GM21619 (cell line): ENCODE measurements around the gene LY6G6C.

ENCODE experiments used
- ATAC-seq: cut with Tn5 transposase; IDR thresholded peaks from one replicate; pipeline ENCODE4 v1.9.1; 2021; ENCODE audit not compliant: unreplicated experiment

The LY6G6C gene

DNA sequence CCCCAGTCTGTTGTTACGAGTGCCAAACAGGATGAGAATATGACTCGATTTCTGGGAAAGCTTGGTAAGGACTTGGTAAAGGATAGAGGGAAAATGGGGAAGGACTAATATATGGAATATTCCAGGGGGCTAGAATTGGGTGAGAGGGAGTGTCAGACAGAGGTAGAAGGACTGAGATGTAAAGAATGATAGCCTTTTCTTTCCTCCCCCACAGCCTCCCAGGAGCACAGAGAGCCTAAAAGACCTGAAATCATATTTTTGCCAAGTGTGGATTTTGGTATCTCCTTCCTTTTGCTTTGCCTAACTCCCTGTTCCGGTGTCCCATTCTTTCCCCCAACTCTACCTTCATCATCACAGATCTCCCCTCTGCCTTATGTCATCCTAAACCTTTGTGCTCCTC lies 21.3 kb upstream of the LY6G6C start:
- ATAC-seq: no peak

DNA sequence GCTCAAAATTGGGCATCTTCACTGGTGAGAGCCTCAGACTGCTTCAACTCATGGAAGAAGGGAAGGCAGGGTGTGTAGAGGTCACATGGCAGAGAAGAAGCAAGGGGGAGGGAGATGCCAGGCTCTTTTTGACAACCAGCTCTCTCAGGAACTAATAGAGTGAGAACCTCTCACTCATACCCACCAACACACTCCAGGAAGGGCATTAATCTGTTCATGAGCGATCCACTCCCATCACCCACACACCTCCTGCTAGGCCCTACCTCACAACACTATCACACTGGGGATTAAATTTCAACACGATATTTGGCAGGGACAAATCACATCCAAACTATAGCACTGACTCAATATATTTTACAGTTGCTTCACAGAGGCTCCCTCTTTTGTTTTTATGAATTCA lies 20.3 kb upstream of the LY6G6C start:
- no peak for ATAC-seq

DNA sequence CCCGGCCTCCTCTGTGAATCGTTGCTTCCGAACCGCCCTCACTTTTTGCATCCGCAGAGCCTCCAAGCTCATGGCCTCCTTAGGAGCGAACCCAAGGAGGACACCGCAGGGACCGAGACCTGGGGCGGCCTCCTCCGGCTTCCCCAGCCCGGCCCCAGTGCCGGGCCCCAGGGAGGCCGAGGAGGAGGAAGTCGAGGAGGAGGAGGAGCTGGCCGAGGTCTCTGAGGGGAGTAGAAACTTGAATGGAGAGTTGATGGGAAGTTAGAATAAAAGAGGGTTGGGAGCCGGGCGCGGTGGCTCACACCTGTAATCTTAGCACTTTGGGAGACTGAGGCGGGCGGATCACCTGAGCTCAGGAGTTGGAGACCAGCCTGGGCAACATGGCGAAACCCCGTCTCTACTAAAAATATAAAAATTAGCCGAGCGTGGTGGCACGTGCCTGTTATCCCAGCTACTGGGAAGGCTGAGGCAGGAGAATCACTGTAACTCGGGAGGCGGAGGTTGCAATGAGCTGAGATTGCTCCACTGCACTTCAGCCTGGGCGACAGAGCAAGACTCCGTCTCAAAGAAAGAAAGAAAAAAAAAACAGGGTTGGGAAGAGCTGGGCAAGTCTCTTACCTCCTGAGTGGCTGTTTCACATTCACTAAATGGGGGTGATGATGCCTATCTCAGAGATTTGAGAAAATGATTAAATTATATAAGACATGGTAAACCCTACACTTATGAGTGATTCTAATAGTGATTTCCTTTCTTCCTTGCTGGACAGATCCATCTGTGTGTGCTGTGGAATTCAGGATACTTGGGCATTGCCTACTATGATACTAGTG lies 19.1 kb upstream of the LY6G6C start:
- ATAC-seq: peak; percentile 2

GRCh38 chr6:31739639-31740396 lies 18.3 kb upstream of the LY6G6C start, which contains the start of gene MSH5:
TSS of gene MSH5 (plus strand) at chr6:31740005. CDS start at chr6:31740467, 462 bp downstream.
- ATAC-seq: peak; percentile 56

DNA sequence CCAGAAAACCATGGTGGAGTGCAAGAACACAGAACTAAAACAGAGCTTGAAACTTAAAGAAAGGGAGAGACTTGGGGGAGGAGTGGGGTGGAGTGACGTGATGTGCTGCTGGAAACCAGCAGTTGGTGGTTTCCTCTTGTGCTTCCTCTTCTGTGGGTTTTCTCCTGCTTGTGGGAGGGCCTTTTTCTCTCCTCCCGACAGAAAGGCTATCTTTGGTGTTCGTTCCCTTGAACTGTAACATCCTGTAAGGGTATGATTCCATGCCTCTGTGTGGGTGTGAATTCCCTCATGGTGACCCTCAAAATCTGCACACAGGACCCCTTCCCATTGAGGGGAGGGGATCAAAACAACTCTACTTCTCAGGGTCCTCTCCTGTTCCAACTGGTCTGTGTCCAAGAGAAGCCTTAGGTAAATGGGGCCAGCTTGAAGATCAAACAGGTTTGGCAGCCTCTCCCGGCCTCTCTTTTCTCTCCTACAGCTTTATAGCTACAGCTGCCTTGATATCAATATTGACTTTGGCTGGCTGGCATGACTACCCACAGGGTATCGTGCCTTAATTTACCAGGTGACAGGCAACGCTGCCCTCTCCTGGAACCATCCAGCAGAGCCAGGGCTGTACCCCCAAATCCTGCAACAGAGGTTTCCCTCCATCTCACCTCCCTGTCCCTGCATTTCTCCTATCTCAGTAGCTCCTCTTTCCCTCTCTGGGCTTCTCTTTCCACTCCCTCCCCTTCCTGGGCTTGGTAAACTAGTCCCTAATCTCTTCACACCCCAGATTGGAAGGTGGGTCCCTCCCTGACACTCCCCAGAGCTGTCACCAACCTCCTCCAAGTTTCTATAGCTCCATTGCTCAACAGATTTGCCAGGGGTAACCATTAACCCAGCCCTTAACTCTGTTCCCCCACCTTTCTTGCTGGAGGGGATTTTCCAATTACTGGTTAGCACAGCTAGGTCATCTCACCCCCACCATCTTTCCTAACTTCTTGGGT lies 16.7 kb upstream of the LY6G6C start:
- no peak for ATAC-seq

DNA sequence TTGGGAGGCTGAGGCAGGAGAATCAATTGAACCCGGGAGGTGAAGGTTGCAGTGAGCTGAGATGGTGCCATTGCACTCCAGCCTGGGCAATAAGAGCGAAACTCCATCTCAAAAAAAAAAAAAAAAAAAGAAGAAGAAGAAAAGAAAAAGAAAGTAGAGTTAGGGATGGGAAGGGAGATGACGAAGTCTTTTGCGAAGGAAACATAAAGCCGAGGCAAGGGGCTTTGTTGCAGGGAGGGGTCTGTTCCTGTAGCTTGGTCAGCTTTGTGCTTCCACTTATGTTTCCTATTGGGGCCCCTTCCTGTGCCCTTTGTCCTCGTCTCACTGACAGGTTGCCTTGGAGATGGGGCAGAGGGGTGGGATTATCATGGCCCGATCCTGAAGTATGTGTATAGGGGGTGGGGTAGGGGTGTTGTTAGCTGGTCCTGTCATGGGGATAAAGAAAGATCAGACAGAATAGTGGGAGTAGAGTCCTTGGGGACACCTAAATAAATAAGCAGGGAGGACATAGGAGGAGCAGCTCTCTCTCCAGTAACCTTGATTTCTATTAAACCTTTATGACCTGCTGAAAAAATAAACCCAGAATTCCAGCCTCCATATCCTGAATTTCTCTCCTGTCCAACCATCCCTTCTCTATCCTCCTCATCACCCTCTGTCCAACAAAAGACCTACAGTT lies 15.9 kb upstream of the LY6G6C start:
- ATAC-seq: no peak

GRCh38 chr6:31736768-31737314 lies 15.3 kb upstream of the LY6G6C start:
- ATAC-seq: no peak

DNA sequence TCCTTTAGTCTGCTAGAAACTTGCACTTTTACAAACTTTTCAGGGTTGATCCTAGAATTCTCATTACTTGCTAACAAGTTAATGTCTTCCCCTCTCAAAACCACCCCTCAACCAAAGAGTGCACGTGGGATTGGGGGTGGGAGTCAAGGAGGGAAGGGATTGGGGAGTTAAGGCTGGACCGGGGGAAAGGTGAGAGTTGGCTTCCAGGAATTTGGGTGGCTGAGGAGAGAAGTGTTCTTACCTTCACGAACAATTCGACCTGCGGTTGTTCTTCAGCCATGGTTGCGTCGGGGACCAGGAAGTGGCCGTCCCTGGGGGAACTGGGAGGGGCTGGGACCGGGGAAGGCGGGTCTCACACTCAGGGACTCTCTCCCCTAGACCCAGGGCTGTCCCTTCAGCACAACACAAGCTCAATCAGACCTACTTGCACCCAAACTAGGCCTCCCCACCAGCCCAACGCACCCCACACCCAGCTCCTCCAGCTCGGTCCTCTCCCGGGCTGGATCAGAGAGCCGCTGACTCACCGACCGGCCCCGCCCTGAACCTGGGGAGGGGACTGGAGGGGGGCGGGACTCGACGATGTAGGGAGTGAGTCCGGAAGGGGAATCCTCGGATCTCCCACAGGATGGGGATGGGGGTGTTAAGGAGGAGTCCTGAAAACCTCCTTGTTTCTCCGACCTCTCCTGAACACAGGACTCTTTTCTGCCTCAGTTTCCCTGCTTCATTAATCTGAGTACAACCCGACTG lies 14.6 kb upstream of the LY6G6C start, which contains the start of gene CLIC1:
Gene CLIC1 (minus strand): TSS at position 510 of the 747 bp plus-strand sequence. CDS start 230 bp downstream, at position 280.
- no peak for ATAC-seq

DNA sequence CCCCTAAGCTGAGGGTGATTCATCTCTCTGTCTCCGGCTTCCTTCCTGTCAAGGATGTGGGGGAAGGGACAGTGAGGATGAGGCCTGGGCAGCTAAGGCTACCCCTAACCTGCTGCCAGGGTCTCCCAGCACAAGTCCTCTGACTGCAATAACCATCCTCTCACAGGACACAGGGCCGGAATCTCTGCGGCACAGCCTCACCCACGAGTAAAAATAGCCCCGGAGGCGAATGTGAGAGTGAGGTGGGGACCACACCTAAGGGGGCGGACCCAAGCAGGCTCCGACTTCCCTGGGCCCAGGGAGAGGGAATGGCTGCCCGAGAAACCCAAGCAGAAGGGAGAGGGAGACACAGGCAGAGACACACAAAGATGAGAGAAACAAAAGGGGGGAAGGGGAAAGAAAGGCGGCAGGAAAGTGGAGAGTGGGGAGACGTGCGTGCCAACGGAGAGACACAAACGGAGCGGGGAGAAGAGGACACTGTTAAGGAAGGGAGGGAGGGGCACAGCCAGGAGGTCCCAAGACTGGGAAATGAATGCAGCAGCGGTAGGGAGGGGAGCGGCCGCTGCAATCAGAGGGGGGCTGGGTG lies 13.4 kb upstream of the LY6G6C start:
- peak; percentile 27 for ATAC-seq

- no peak for ATAC-seq
Measured at GRCh38 chr6:31734247-31734820, 12.8 kb upstream of the LY6G6C start.

- ATAC-seq: no peak
Measured at GRCh38 chr6:31733734-31734133, 12.2 kb upstream of the LY6G6C start.

- no peak for ATAC-seq
Measured at GRCh38 chr6:31732029-31732428, 10.5 kb upstream of the LY6G6C start.

DNA sequence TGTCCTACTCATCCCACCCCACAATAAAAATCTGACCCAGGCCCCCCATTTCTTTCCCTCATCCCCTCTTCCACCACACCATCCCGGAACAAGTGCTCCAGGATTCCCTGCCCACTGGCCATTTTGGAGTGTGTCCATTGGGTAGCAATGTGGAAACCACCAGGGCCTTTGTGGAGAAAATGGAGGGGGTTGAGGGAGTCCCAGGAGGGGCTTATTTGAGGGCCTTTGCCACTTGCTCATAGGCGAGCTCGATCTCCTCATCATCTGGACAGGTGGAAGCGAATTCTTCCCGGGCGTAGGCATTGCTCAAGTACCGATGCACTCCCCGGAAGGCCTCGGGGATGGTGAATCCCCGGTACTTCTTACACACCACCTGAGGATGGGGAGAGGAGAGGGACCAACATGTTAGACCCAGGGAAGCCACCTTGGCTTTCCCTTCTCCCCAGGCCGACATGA lies 9.1 kb upstream of the LY6G6C start:
- ATAC-seq: no peak

GRCh38 chr6:31729979-31730630 lies 8.6 kb upstream of the LY6G6C start:
- ATAC-seq: peak; percentile 30

GRCh38 chr6:31729515-31729978 lies 8.0 kb upstream of the LY6G6C start:
- peak; percentile 43 for ATAC-seq

DNA sequence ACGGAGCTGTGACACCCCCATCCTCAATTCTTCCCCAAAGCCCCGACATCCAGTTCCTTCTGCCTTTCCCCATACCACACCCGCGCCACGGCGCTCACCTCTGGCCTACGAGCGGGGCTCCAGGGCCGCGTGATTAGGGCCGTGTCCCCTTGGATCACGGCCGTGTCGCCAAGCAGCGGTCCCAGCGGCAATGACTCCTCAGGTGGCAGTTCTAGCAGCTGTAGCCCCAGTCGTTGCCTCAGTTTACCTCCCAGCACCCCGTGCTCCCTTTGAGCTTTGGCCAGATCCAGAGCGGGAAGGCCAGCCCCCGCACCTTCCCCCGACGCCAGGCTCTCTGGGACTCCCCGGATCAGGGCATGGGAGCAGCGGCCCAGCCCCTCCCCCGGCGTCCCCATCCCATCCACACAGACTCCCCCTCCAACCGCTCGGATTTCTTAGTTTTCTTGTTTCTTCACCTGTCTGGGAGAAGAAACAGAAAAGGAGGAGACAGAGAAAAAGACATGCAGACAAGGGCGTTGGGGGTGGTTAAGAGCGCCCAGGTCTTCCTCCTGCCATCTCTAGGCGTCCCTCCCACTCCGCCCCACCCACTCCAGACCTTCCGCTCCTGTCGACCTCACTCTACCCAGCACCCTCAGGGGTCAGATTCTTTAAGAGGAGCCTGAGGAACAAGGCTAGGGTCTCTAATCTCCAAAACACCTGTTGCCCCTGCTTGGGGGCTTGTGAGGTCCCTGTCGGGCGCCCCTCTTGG lies 7.4 kb upstream of the LY6G6C start, which contains the start of gene DDAH2:
Gene DDAH2 (minus strand): TSS at position 533 of the 748 bp plus-strand sequence. CDS start 138 bp downstream, at position 395.
- ATAC-seq: no peak
